ENCODE data around the gene DOCK7.

DOCK7 gene

GRCh38 chr1:62406576-62406975 lies 281.6 kb downstream of the DOCK7 start:
- no peak for DNase-seq (ENCODE audit: low read depth)

- no peak for DNase-seq (ENCODE audit: low read depth)
These were observed 282.9 kb downstream of the DOCK7 start for GRCh38 chr1:62405247-62405646.

All from iris pigment epithelial cell (primary cell).